HG02763 (cell line): ENCODE data around the gene KLHDC10.
"Not testable (repeated sequence)": the region's sequence is repeated elsewhere in the genome, so short reads cannot be mapped to it uniquely, and the experiment has no call there.

Experiments used
- ATAC-seq: cut with Tn5 transposase; IDR thresholded peaks from one replicate; pipeline ENCODE4 v1.9.1; 2021; ENCODE audit warnings: mild to moderate bottlenecking, moderate library complexity; ENCODE audit not compliant: unreplicated experiment

The KLHDC10 gene, protein sequence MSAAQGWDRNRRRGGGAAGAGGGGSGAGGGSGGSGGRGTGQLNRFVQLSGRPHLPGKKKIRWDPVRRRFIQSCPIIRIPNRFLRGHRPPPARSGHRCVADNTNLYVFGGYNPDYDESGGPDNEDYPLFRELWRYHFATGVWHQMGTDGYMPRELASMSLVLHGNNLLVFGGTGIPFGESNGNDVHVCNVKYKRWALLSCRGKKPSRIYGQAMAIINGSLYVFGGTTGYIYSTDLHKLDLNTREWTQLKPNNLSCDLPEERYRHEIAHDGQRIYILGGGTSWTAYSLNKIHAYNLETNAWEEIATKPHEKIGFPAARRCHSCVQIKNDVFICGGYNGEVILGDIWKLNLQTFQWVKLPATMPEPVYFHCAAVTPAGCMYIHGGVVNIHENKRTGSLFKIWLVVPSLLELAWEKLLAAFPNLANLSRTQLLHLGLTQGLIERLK

DNA sequence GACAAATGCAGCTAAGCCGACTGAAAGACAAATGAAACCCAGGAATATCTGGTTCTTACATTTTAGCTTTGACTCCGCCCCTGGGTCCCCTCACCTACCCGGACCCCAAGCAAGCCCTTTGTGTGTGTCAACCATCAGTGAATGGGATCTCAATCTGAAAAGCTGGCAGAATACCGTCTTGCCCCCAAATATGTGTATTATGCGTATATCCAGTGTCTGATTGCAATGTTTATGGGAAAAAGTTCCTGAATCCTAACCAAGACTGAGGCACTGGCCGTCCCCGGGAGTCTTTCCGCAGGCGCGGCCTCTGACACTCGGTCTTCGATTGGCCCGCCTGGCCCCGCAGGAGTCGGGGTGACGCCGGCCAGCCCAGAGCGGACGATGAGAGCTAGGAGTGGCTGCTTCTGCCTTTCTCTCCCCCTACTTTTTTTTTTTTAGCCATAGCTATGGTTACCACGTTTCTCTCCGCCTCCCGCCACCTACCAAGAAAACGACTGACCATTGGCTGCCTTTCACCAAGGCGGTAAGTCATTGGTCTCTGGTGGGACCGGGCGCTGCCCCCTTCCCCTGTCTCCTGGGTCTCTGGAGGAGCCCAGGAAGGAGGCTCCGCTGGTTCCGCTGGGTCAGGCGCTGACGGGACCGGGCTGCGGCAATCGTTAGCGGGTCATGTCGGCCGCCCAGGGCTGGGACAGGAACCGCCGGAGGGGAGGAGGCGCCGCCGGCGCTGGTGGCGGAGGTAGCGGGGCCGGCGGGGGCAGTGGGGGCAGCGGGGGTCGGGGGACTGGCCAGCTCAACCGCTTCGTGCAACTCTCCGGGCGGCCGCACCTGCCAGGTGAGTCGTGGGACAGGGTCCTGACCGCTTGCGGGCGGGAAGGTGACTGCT lies at the start of gene KLHDC10:
Gene KLHDC10, plus strand, starts transcription at position 557 of the 883 bp plus-strand sequence. Its CDS starts 110 bp downstream, at position 667.
- peak; percentile 97 for ATAC-seq

DNA sequence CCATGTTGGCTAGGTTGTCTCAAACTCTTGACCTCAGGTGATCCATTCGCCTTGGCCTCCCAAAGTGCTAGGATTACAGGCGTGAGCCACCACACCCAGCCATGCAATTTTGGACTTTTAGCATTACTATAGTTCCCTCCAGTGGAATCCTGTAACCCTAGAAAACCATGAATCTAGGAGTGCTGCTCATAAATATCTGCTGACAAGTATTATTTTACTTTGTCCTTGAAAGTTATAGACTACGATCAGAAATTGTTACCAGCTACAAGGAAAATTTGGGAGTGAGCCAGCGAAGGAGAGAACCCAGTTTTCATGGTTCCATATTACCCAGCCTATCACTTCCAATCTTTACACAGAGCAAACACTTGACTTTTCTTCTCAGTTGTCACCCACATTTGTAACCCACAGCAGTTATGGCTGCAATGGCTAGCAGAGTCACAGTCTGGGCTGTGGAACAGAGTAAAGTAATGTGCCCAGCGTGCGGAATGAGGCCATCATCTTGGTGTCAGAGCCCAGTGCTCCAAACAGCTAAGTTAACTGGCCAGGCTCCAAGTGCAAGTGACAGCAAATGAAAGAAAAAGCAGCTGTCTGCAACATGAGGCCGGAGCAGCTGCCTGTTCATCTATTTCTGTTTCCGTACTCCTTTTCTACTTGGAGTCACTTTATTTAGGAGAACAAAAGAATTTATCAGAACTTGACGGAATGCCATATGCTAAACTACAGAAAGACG lies 49.1 kb upstream of the KLHDC10 start:
- no peak for ATAC-seq

DNA sequence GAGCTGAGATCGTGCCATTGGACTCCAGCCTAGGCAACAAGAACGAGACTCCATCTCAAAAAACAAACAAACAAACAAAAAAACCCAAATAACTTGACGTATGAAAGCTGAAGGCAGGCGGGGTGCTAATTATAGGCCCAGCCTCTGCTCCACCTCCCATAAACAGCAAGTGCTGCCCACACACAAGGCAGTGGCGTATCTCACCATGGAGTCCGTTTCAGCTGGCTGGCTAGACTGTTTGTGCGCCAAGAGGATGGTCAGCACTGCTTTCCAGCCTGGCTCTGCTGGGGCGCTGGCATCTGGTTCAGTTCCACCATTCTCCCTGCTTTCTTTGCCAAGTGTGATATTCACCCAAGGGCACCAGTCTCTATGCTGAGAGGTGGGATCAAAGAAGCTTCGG lies 48.2 kb upstream of the KLHDC10 start:
- no peak for ATAC-seq

DNA sequence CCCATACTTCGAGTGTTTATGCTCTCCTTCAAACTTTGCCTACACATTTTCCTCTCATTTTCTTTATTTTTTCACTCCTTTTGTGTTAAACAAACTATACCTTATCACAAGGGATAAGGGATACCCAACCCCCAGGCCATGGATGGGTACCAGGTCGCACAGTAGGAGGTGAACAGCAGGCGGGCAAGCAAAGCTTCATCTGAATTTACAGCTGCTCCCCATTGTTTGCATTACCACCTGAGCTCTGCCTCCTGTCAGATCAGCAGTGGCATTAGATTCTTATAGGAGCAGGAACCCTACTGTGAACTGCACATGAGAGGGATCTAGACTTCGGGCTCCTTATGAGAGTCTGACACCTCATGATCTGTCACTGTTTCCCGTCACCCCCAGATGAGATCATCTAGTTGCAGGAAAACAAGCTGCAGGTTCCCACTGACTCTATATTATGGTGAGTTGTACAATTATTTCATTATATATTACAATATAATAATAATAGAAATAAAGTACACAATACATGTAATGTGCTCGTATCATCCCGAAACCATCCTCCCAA lies 47.6 kb upstream of the KLHDC10 start:
- no peak for ATAC-seq

DNA sequence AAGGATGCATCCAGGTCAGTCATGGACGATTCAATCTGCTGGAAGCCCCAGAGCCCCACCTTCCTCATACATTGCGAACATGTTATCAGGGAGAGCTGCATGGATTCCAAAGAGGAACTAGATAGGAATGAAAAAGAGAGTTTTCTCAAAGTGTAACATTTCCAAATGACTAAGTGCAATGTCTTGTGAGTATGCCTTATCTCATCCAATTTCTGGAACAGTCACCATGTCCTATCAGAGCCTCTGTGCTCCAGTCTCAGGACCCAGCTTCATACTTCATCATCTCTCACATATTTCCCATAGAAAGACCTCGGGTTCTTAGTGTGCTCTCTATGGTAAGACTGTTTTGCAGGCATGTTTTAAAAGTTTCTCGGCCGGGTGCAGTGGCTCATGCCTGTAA lies 45.9 kb upstream of the KLHDC10 start:
- no peak for ATAC-seq

DNA sequence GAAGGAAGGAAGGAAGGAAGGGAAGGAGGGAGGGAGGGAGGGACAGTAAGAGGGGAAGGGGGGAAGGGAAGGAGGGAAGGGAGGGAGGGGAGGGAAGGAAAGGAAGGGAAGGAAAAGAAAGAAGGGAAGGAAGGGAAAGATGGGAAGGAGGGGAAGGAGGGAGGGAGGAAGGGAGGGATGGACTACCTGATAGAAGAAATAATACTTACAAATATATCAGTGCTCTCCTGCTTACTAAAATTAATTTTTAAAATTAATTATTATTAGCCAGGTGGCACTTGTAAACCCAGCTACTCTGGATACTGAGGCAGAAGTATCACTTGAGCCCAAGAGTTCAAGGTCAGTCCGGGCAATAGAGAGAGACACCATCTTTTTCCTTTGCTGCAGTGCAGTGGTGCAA lies 37.6 kb upstream of the KLHDC10 start:
- no peak for ATAC-seq

DNA sequence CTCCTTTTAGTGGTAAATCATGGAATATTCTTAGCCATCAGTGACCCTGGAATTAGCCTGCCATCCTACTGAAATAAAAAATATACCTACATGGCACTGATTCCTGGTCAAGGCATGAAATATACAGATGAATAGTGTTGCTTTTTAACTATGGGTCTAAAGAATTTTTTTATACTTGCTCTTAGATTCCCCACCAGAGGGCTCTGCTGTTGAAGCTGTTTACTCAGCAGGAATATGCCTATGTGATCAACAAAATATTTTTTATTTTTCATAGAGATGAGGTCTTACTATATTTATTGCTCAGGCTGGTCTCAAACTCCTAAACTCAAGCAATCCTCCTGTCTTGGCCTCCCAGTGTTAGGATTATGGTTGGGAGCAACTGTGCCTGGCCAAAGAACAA lies 32.6 kb upstream of the KLHDC10 start:
- ATAC-seq: no peak

DNA sequence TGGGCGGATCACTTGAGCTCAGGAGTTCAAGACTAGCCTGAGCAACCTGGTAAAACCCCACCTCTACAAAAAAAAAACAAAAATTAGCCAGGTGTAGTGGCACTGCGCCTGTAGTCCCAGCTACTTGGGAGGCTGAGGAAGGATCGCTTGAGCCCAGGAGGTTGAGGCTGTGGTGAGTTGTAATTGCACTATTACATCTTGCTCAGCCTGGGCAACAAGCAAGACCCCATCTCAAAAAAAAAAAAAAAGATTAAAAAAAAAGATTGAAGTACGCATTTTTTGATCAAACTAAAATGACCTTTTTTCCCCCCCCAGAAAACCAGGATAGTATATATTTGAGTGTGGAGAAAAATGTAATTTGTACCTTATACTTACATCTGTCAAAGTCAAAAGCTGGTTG lies 29.8 kb upstream of the KLHDC10 start:
- no peak for ATAC-seq

DNA sequence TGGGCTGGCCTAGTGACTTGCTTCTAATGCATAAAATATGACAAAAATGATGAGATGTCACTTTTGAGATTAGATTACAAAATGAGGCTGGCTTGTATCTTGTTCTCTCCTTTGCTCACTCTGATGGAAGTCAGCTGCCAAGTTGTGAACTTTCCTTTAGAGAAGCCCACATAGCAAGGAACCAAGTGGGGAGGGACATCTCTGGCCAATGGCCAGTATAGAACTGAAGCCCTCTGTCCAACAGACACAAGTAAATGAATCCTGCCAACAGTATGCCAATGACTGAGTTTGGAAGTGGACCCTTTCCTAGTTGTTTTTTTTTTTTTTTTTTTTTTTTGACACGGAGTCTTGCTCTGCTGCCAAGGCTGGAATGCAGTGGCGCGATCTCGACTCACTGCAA lies 22.5 kb upstream of the KLHDC10 start:
- no peak for ATAC-seq

DNA sequence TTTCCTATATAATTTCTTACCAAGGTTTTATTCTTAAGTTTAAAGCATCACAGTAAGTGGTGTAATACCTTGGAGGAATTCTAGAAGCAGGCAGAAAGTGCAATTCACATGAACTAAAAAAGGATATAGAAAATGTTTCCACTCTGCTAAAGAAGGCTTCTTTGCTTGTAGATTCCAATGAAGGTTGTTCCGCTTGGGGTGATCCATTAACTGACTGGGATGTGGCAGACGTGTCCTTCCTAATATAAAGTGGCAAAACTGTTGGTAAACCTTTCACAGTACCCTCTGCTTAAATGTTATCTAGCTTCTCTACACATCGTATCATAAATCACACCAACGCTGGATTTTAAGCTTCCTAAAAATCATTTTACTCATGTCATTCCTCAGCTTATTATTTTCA lies 21.4 kb upstream of the KLHDC10 start:
- ATAC-seq: no peak

DNA sequence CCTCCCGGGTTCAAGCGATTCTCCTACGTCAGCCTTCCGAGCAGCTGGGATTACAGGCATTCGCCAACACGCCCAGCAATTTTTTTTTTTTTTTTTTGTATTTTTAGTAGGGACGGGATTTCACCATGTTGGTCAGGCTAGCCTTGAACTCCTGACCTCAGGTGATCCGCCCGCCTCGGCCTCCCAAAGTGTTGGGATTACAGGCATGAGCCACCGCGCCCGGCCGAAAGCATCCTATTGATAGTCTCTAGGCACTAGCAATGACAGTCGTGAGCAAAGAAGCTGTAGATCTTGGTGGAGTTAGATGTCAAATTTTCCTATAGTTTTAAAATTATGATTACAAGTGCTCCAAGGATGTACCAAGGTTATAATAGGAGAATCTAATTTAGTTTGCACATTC lies 18.1 kb upstream of the KLHDC10 start:
- not testable (repeated sequence) for ATAC-seq

DNA sequence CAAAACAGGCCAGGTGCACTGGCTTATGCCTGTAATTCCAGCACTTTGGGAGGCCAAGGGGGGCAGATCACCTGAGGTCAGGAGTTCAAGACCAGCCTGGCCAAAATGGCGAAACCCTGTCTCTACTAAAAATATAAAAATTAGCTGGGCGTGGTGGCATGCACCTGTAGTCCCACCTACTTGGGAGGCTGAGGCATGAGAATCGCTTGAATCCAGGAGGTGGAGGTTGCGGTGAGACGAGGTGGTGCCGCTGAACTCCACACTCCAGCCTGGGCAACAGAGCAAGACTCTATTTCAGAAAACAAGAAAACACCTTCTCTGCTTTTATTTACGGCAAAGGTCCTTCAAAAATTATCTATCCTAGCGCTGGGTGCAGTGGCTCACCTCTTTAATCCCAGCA lies 15.1 kb upstream of the KLHDC10 start:
- ATAC-seq: not testable (repeated sequence)

DNA sequence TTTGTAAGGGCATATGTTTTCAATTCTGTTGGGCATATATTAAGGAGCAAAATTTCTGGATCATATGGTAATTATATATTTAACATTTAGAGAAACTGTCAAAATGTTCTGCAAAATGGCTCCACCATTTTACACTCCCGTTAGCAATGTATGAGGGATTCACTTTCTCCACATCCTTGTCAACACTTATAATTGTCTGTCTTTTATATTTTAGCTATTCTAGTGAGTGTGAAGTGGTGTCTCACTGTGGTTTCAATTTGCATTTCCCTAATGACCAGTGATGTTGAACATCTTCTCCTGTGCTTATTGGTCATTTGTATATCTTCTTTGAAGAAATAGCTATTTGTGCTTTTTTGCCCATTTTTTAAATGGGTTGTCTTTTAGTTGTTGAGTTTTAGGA lies 8.1 kb upstream of the KLHDC10 start:
- ATAC-seq: no peak

DNA sequence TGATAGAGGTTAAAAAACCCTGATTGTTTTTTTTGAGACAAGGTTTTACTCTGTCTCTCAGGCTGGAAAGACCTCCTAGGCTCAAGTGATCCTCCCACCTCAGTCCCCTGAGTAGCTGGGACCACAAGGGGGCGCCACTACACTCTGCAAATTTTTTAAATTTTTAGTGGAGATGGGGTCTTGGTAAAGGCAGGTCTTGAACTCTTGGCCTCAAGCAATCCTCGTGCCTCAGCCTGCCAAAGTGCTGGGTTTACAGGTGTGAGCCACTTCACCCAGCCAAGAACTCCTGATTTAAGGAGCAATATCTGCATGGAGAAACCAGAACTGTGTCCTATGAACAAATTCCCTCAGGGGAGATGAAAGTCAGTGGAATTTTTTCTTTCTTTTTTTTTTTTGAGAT lies 7.3 kb upstream of the KLHDC10 start:
- ATAC-seq: no peak

DNA sequence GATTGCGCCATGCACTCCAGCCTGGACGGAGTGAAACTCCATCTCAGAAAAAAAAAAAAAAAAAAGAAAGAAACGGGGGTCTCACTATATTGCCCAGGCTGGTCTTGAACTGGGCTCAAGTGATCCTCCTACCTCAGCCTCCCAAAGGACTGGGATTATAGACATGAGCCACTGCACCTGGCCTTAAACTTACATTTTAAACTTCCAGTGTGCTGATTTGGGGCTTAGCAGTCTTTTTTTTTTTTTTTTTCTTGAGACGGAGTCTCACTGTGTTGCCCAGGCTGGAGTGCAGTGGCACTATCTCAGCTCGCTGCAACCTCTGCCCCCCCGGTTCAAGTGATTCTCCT lies 5.8 kb upstream of the KLHDC10 start:
- not testable (repeated sequence) for ATAC-seq

DNA sequence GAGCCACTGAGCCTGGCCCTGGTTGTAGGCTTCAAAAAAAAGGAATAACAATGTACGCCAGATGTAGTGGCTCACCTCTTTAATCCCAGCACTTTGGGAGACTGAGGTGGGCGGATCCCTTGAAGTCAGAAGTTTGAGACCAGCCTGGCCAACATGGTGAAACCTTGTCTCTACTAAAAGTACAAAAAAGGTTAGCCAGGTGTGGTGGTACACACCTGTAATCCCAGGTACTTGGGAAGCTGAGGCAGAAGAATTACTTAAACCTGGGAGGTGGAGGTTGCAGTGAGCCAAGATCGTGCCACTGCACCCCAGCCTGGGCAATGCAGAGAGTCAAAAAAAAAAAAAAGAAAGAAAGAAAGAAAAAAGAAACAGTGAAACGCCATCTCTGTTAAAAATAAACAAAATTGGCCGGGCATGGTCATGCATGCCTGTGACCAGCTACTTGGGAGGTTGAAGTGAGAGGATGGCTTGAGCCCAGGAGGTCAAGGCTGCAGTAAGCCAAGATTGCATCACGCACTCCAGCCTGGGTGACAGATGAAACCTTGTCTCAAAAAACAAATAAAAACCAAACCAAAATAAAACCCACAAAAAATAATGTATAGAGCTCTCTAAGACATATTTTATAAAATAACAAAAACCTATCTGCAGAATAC lies 4.7 kb upstream of the KLHDC10 start:
- no peak for ATAC-seq

DNA sequence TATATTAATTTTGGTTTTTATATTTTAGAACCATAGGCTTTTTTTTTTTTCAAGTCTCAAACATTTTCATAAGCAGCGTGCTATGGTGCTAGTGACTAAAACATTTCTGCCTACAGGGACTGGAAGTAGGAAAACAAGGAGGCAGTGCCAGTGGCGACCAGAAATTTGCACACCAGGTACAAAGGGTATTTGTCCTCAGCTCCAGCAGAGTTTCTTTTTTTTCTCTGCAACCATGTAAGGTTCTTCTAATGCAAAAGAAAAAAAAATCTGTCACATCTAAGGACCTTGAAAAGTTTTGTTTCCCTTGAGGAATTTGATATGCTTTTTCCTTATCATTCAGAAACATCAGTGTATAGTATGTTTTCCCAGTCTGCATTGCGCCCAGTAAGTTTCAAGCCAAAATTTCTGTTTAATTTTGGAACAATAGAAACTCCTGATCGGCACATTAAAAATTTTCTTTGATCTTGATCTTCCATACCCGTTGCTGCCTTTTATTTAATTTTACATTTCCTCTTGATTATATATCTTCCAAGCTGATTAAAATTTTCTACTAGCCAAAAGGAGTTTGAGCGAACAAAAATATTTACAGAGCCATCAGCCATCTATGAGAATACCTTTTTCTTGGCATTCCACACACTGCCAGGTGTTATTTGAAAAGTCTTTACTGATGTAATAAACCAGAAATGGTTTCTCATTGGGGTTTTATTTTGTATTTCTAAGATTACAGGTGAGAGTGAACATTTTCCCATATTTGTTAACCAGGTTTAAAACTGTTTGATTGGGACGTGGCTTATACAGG lies 956 bp upstream of the KLHDC10 start:
- no peak for ATAC-seq

DNA sequence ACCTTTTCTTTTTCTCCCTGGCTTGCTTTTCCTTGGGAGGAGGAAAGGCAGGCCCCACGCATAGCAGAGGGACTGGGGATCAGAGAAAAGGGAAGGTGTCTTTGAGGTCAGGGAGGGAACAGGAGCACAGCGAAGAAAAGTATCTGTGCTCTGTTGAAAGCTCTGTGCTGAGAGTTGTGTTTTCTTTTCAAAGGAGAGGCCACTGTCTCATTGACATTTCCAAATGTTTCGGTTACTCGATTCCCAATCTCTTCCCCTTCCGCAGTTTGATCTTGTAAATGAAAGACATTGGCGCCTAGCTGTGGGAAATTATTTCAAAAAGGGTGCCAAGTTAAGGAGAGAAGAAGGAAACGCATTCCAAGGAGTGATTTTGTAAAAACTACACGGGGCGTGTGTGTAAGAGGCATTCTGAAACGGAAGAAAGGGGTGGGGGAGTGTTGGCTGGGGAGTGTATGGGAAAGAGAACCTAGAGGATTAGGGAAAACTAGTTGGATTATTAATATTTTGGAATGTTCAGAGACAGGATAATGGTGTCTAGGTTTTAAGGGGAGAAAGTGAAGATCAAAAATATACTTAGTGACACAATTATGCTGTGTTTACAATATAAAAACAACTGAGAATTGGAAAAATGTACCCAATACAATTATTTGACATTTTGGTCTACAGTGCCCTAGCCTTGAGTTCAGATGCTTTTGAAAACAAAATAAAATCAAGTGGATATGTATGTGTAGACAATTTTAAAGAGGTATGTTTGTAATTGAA lies 708 bp downstream of the KLHDC10 start:
- ATAC-seq: no peak
